Mammary microvascular endothelial cell (primary cell): ENCODE results near the gene ACRBP. TPM values are rescaled to one million over a fixed set of nuclear protein-coding genes. Genes with fewer than 3 reads are reported as not detected.

ENCODE experiments used
- total RNA-seq: library from RNA; depleted of rRNA; stranded (reverse); fragments of >200 nt; gene quantifications from 2 replicates; pipeline ENCODE4 v1.2.3, GENCODE V29; 2015

Gene ACRBP
- total RNA-seq, result 0.27 and 0.84 TPM in 2 replicates

DNA sequence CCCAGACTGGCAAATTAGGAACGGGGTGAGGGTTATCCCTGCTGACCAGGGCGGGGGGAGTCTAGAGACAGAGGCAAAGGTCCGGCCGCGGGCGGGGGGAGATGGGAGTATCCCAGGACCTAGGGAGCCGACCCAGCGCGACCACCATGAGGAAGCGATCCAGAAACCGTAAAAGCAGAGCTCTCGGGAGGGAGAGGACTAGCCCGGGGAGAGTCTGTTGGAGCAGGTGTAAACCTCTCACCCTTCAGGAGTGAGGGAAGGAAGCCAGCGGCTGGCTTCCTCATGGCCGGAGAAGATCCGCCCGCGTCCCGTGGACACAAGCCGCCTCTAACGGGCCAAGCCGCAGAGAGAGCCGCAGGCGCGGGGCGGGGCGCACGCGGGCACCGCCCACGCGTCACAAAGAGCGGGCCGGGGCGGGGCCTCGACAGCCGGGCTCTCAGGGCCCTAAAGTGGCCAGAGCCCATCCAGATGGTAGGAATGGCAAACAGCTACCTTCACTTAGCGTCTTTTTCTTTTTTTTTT, at the start of gene ACRBP:
TSS of gene ACRBP (minus strand) at position 350 of the 522 bp plus-strand sequence. CDS start at position 284, 66 bp downstream.

DNA sequence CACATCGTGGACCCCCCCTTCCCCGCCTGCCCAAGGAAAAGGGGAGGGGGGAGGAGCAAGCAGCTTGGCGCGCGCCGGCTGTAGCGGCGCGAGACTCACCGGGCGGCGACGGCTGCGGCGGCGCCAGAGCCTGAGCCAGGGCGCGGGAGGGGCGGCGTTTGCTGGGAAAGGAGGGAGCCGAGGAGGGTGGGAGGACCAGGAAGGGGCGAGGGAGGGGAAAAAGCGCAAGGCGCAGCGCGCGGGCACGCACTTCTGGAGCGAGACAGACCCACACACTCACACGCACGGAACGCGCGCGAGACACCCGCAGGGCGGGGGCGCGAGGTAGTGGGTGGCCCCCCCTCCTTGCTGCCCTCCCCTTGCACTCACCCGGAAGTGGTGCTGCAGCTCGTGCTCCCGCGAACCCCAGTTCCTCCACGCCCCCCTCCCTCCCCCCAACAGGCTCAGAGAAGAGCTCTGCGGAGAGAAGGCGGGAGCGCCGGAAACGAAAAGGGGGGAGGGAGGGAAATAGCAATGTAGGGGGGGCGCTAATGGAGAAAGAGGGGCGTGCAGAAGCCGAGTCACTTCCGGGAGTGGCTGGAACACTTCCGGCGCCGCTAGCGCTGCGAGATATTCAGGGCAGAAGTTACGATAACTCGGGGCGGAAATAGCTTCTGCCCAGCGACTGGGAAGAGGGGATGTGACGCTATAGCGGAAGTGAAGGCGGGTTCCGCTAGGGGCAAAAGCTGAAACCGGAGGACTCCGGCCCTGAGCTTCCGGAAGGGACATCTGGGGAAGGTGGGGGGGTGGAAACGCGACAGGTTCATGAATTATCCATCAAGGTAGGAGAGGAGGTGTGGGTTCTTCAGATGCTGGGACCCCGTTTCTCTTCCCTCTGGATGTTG, 42.0 kb upstream of the ACRBP start, which contains the start of gene ZNF384:
TSS of gene ZNF384 (minus strand) at position 377 of the 884 bp plus-strand sequence. CDS start 9,855 bp downstream, outside the sequence.

DNA sequence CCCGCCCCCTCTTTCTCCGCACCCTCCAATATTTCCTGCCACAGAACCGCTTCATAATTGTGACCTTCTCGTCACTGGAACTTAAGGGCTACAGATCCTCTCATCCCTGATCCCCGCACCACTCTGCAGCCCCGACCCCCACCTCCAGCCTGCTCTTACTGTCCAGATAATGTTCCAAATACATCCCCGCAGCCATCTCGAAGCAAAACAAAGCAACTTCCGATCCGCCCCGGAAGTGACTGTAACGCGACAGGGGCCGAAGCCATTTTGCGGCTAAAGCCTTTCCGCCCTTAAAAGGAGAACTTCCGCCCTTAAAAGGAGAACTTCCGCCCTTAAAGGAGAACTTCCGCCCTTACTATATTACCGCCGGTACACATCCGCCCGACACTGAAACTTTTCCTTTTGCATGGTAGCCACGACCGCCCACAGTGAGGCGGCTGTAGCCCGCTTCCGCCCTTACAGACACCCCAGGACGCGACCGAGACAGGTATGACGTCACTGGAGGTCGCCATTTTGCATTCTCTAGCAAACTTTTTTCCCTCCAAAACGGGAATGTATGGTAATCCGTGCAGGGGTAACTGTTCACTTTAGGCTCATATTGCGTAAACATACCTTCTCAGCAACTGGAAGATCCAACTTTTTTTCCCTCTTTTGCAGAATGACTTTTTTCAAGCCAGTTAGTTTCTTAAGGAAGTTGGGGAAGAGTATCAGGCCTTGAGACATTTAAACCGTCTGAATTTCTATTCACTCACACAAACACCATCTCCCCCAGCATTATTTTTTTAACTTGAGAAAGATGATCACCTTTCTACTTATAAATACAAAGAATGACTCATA, 15.9 kb upstream of the ACRBP start, which contains the start of gene ING4:
TSS of gene ING4 (minus strand) at position 214 of the 837 bp plus-strand sequence. CDS start at position 196, 18 bp downstream.

DNA sequence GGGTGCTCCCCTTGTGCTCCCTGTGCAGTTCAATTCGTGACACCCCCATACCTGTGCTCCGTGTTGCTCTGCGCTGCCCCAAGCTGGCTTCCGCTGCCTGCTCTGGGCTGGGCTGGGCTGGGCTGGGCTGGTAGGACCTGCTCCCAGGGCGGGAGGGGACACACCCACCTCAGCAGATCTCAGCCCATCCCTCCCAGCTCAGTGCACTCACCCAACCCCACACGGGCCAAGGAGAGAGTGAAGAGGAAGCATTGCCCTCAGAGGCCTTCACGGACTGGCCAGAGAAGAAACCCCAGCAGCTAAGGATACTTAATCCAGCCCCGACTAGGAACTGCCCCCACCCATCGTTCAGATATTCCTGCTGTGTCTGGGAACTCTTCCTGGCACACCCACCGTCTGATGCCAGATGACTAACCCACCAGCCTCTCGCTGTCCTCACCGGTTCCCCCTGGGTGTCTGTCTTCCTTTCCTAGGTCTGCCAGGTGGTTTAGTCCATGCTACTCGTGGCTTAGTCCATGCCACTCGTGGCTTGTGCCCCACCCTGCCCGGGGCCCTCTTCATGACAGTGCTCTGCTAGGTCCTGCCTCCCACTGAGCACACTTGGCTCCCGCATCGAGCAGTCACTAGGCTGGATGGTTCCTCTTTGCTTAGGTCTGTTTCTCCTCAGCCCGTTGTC, 11.2 kb downstream of the ACRBP start, which contains the start of gene LPAR5:
TSS of gene LPAR5 (minus strand) at position 104 of the 676 bp plus-strand sequence. CDS start 14,711 bp downstream, outside the sequence.

Other genes with a start within 250 kb of the ACRBP start
- not detected in 2 replicates for gene CD27, start 202.5 kb downstream of the ACRBP start, total RNA-seq
- 11.3 and 17.1 TPM in 2 replicates for gene TAPBPL, start 195.4 kb downstream of the ACRBP start, total RNA-seq
- gene VAMP1, start 176.8 kb downstream of the ACRBP start, total RNA-seq, result 3.8 and 5.5 TPM in 2 replicates
- 121 and 125 TPM in 2 replicates for gene MRPL51, start 154.2 kb downstream of the ACRBP start, total RNA-seq
- 115 and 480 TPM in 2 replicates for gene NCAPD2, start 153.3 kb downstream of the ACRBP start, total RNA-seq
- gene GAPDH, start 112.9 kb downstream of the ACRBP start, total RNA-seq, result 5,926 and 6,362 TPM in 2 replicates
- 17.0 and 17.5 TPM in 2 replicates for gene IFFO1, start 91.4 kb downstream of the ACRBP start, total RNA-seq
- gene NOP2, start 79.1 kb downstream of the ACRBP start, total RNA-seq, result 37.8 and 44.9 TPM in 2 replicates
- gene CHD4, start 40.1 kb downstream of the ACRBP start, total RNA-seq, result 168 and 192 TPM in 2 replicates
- gene LPAR5, start 11.5 kb downstream of the ACRBP start, total RNA-seq, result not detected in 2 replicates
- gene ING4, start 15.7 kb upstream of the ACRBP start, total RNA-seq, result 21.2 and 25.4 TPM in 2 replicates
- gene ZNF384, start 41.9 kb upstream of the ACRBP start, total RNA-seq, result 14.1 and 27.2 TPM in 2 replicates
- not detected in 2 replicates for gene PIANP, start 53.4 kb upstream of the ACRBP start, total RNA-seq
- 68.9 and 69.7 TPM in 2 replicates for gene COPS7A, start 76.6 kb upstream of the ACRBP start, total RNA-seq
- gene MLF2, start 105.7 kb upstream of the ACRBP start, total RNA-seq, result 165 and 177 TPM in 2 replicates
- gene PTMS, start 118.9 kb upstream of the ACRBP start, total RNA-seq, result 164 and 173 TPM in 2 replicates
- 0.13 TPM in 1 of 2 replicates, not detected in the other for gene LAG3, start 125.1 kb upstream of the ACRBP start, total RNA-seq
- gene CD4, start 142.1 kb upstream of the ACRBP start, total RNA-seq, result not detected in 2 replicates
- 0.30 and 0.80 TPM in 2 replicates for gene GPR162, start 174.4 kb upstream of the ACRBP start, total RNA-seq
- gene P3H3, start 181.0 kb upstream of the ACRBP start, total RNA-seq, result 7.5 and 8.8 TPM in 2 replicates
- gene GNB3, start 193.5 kb upstream of the ACRBP start, total RNA-seq, result 0.10 and 0.20 TPM in 2 replicates
- 55.0 and 56.9 TPM in 2 replicates for gene CDCA3, start 203.9 kb upstream of the ACRBP start, total RNA-seq
- 80.9 and 87.7 TPM in 2 replicates for gene USP5, start 204.7 kb upstream of the ACRBP start, total RNA-seq
- 1,010 and 1,150 TPM in 2 replicates for gene TPI1, start 220.1 kb upstream of the ACRBP start, total RNA-seq
- 3.2 and 3.9 TPM in 2 replicates for gene SPSB2, start 225.9 kb upstream of the ACRBP start, total RNA-seq